T1000 (cell line): ENCODE measurements around the gene ZBTB16.

Experiments
- DNase-seq: peaks from one replicate; lab custom pipeline; 2025; ENCODE audit warnings: mixed read lengths; lab: John Stamatoyannopoulos, UW

The ZBTB16 gene

DNA sequence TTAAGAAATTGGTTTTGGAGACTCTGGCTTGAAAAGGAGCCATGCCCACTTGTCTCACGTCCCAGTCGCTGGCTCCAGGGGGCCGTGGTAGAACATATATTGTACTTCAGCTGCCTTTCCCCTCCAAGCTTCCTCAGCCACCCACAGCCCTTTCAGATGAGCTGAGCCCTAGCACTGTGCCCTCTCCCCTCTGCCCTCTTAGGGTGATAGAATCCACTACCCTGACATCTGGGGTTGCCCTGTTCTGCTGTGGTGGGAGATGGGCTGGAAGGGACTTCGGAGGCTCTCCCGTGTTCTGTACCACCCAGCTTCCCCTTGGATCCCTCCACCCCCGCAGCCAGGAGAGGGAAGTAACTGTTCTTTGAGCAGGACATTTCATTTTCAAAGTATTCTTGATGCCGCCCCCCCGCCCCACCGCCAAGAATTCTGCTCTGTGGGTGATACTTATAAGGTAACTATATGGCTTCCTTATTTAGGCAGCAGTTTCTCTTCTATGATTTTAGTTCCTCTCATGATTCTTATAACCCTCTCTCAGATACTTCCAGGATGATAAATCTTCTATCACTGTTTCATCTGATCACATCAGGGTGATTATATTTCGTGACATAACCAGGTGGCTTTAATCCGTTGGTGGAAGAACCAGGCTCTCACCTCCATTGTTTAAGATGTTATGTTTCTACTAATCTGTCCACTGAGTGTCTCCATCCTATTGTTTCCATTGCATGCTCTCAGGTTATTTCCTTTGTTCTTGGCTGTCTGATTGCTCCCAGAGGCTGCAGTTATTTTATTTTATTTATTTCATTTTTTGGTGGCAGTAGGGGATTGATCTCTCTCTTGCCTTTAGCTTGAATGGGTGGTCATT, 24.1 kb downstream of the ZBTB16 start:
- DNase-seq = no peak

DNA sequence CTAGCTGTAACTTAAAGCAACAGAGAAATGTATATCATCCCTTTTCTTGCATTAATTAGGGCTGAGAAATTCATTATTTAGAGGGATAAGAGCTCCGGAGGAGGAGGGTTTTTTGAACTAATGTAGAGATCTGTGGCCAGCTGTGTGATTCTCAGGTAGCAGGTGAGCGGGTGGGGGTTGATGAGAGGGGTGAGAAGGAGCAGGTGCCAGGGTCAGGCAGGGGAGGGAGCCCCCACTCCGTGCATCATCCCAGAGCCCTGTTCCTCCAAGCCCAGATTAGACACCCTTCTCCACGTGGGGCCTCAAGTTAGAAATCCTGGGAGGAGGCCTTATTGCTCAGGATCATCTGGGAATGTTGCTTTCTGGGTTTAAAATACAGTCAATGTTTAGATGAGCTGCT, 24.9 kb downstream of the ZBTB16 start:
- DNase-seq = no peak

DNA sequence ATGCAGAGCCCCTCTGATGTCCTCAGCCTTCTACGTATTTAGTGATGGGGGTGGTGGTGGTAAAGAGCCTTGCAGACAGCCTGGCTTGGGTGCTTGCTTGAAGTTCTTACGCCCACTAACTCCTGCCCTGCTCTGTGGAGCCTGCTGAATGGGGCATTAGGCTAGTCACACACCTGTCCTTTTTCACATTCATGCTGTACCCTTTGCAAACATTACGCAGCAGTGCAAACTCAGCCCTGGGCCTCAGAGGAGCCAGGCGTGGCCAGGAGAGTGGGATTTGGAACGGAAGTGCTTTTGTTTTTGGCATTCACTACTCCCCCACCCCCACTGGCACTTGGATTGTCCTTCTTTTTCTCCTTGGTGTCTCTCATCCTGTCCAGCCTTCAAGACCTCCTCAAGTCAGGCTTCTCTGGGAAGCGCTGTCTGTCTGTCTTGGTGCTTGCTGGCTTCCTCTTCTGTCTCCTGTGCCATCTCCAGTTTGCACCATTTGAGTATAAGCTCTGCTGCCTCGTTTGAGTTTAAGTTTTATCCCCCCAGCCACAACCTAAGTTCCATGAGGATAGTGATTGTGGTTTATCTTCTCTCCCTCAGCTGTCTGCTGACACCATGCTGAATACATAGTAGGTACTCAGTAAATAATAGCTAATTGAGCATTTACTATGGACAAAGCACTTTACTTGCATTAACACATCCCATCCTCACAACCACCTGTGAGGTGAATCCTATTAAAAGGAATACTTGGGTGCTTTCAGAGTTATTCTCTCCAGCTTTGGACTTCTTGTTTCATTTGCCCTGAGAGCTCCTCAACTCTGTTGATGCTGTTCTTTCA, 26.7 kb downstream of the ZBTB16 start:
- DNase-seq = no peak

DNA sequence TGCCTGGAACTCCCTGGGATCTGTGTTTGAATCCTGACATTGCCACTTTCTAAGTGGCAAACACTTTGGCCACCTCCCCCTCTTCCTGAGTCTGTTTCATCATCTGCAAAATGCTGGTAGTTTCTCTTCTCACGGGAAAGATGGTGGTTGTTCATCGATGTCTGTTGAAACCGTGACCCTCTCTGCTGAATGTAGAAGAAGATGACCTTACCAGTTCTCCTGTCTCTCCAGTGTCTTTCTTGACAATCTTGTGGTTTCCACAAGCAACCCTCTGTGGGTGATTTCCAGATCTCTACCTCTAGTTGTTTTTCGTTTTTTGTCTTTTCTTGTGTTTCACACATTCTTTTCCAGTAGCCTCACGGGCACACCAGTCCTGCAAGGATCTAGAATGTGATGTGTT, 27.5 kb downstream of the ZBTB16 start:
- DNase-seq = no peak

DNA sequence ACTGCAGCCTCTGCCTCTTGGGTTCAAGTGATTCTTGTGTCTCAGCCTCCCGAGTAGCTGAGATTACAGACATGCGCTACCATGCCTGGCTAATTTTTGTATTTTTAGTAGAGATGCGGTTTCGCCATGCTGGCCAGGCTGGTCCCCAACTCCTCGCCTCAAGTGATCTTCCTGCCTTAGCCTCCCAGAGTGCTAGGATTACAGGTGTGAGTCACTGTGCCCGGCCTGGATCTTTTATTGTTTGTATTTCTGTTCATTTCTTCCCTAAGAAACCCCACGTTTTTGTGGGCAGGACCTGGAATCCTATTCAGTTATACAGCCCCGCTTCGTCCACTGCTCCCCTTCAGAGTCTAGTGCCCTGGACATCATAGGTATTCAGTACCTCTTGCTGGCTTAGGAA, 28.7 kb downstream of the ZBTB16 start:
- DNase-seq = no peak

DNA sequence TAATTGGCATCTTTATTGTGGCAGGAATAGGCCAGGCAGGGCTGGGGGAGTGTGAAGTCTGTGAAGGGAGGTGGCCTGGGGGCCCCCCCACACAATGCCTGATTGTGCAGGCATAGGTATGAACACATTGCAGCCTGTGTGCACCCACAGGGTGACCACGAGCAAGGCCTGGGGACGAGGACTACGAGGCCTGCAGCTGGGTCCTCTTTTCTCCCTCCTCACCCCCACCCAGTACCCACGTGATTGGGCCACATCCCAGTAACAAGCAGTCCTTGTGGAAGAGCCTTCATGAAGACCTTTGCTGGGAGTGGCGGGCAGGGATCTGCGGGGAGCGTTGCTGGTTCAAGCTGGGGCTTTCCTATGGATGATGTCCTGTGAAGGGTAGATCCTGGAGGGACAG, 29.3 kb downstream of the ZBTB16 start:
- DNase-seq = no peak

DNA sequence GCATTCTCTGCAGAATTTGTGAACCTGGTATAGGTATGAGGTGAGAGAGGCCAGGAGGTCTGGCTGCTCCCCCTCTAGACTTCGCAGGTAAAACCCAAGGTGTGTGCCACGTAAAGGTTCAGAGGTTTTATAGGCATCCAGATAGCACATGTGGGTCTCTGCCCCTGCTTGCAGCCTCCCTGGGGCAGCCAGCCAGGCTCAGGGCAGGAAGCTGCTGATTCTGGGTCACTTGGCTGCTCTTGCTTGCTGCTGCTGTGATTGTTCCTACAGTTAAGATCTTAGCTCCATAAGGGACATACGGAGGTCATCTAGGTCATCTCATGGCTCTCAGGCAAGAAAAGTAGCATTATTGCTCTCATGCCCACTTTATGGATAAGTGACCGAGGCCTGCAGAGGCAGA, 30.2 kb downstream of the ZBTB16 start:
- DNase-seq = no peak

DNA sequence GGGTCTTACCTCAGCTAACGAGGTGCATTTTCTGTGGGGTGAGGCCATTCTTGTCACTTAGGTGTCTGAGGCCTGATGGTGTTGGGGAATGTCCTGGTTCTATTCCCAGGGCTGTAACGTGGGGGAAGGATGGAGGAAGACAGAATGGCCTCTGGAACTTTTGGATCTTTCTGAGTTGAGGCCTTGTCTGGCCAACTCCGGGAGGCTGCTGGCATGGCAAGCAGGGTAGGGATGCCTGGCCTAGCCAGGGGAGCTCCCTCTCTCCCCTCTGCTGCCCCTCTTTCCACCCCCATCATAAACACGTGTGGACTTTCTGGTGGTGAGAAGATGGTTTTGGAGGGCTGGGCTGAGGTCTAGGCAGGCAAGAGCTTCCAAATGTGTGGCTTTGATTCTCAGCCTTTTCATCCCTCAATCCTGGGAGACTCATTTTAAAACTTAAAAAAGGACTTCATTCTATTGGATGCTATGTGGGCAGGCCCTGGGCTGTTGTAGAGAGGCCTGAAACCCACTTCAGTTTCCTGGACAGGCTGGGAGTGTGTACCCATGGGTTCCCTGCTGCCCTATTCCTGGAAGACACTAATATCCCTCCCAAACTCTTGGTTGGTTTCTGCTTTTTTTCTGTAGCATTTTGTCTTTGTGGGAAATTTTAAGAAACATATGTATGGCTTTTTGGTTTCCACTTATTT, 30.9 kb downstream of the ZBTB16 start:
- no peak for DNase-seq

DNA sequence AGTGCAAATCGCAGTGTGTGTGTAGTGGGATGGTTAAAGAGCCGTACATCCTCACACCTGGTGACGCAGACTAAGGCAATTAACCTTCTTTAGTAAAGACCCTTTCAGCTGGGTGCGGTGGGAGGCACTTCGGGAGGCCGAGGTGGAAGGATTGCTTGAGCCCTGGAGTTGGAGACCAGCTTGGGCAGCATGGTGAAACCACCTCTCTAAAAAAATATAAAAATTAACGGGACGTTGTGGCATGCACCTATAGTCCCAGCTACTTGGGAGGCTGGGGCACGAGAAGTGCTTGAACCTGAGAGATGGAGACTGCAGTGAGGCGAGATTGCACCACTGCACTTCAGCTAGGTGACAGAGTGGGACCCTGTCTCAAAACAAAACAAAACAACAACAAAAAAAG, 31.5 kb downstream of the ZBTB16 start:
- DNase-seq = no peak

DNA sequence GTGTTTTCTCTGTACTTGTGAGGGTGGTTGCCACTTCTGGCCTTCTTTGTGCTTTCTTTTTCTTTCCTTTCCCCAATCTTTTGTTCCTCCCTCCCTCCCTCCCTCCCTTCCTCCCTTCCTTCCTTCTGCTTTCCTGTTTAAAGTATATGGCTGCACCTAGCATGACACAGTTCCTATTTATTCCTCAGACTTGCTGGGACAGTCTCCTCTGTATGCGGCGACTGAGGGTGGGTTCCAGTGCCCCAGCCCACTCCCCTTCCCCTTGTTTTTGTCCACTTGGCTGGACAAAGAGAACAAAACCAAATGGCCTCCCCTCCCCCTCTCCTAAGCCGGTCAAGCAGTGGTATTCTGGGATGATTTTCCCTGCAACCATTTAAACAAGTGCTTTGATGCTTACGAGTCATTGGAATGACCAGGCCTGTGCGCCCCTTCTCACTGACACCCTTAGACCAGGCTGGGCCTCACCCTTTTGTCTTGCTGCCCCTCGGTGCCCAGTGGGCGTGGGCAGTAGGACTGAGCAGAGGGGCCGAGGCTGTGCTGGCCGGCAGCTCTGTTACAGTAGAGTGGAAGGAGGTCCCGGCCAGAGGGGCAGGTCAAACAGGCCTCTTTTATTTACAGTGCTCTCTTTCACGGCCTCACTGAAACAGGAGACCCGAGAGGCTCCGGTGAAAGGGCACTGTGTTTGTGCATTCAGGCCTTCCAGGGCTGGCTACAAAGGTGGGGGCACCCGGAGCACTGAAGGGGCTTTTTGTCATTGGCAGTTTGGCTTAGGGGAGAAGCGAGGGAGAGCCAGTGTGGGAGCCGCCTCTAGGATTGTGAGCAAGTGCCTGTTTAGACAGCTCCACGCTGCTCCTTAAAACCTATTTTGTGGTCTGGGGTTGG, 32.2 kb downstream of the ZBTB16 start:
- DNase-seq = no peak

DNA sequence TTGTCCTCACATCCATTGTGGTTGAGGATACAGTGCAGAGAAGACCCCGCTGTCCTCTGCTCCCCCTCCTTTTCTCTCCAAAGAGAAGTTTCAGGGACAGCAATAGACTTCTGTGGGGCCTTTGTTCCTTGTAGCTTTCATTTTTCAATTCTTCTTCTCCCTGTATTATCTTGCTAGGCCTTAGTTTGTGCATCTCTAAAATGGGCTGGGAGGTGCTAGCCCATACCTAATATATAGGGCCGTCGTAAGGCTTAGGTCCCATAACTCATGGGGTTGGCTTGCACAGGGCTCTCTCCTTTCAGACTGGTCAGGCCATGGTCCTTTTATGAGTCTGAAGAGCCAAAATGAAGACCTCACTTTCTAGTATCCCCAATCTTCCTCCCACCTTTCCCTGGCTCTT, 33.0 kb downstream of the ZBTB16 start:
- no peak for DNase-seq

DNA sequence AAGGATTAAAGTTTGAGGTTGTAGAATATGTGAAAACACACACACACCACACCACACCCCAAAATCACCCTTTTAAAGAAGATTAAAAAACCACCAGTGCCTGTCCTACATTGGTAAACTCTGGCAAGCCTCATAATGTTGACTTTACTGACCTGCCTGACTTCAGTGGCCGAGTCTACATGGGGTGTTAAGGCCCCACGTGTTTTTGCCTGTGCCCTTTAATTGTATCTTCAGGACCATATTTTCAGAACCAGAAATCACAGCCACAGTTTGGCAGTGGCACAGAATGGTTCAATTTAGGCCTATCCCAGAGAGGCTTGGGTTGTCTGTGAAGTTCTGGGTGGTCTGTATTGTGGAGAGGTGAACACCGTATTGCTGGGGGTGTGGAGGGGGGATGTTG, 33.4 kb downstream of the ZBTB16 start:
- no peak for DNase-seq

DNA sequence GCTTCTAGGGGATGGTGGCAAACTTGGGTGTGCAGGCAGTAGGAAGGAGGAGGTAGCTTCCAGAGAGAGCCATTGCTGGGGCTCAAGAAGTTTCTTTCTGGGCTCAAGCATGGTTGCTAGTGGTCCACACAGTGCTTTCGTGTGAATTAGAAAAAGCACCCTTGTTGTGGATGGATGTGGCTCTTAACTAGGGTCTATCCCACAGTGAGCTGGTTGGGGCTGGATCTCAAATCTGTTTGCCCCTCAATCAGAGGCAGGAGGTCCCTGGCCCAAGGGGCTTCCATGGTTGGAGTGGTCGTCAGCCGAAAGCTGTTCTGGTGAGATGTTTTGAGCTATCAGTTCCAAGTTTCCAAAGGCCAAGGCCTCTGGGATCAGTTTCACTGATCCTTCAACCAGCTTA, 35.0 kb downstream of the ZBTB16 start:
- no peak for DNase-seq

DNA sequence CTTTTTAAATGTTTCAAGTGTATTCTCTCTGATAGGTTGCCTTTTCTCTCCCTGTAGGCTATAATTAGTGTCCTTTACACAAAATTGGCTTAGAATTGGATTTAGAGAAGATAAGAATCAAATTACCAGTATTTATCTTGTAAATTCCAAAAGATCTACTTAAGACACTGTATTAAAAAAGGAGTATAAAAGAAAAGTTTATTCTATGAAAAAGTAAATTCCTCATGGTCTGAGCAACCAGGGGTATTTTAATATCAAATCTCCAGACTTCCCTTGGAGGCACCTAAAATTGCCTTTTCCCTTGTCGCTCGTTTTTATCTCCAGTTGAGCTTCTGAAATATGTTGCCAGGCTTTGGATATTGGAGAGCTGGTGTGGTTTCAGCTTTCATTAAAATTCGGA, 36.4 kb downstream of the ZBTB16 start:
- no peak for DNase-seq

DNA sequence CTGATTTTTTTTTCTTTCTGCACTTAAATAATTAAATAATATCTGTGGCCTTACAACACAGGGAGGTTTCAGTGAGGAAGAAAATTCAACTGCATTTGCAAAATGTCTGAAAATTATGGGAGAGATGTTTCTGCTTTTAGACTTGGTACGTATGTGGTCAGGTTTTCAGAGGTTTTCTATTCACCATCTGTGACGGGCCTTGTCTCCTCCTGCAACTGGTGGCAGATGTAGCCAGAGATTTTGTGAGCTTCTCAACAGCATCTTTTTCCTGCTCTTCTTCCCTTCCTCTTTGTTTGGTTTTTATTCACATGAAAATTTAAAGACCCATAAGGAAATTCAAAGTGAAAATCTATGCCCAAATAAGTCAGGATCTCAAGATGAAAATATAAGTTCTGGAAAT, 38.3 kb downstream of the ZBTB16 start:
- no peak for DNase-seq

DNA sequence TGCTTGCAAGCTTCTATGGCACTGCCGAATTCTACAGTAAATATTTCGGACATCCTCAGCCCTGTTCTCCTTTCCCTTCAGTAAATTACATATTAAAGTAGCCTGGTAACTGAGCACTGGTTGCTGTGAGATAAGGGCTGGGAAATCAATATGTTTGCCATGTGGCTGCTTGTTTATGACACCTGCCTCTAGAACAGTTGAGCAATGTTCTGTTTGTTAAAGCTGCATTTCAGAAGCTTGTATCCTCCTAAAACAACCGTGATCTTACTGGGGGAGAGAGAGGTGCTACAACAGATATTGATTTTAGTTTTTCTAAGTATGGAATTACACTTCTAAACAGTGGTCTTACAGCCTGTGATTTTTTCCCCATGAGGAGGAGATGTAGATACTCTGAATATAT, 39.4 kb downstream of the ZBTB16 start:
- no peak for DNase-seq

DNA sequence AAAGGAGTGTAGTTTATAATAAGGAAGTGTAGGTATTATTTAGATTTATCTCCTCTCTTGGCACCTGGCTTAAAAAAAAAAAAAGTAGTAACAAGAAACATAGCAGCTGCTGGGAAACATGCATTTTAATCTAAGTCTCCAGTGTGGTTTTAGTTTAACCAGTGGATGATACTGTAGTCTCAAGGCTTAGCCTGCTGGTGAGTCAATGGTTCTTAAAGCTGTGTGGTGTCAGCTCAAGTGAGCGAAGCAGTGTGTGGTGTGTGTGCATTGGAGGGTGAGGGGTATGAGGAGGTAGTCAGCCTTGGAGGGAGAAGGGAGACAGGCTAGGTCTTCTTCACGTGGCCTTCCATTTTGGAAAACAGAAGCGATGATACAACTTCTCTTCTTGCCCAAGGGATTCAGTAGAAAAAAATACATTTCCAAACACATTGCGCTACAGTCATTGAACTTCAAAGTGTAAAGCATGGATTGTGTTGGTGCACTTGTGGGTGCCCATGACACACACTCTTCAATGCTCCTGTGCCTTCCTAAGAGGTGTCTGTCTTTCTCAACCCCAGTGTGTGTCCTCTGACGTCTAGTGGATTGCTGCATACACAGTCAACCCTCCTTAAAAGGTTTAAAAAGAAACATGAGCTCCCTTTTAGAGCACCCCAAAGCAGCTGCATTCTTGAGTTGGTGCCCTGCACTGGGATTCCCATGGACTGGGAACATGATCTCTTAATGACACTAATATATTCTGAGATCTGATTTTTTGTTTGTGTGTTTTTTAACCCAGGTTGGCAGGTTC, 40.1 kb downstream of the ZBTB16 start:
- DNase-seq = no peak

DNA sequence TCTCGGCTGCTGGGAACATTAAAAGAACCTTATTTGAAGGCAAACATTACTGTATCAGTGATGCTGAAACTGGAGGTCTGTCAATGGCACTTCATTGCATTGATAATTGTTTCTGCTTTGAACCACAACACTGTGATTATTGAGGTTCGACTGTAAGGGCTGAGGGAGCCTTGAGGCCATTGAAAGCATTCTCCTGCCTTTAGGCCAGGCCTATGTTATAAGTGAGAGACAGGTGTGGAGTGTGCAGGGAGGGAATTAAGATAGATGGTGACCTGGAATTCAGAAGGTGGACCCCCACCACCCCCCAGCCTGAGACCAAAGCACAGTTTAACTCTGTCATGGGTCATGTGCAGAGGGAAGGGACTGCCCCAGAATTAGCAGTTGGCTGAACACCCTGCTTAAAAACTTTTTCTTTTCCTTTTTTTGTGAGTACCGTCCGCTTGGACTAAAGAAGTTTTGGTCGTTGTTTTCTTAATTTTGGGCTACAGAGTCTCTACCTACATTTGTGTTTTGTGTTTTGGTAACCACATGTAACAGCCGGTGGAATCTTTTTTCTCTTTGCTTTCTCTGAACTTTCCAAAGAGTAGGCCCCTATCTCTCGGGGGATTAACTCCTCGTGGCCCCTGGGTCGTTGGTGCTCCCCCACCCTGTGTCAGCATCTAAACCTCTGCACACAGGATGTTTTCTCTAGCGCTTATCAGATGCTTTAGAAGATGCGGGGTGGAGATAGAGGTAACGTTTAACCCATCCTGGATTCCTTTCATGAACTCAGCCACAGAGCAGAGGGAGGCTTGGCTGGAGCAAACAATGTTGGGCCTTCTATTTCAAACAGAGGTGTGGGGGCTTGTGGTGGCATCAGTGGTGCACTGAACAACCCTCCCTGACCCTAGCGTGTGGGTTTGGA, 43.7 kb downstream of the ZBTB16 start:
- DNase-seq = no peak

DNA sequence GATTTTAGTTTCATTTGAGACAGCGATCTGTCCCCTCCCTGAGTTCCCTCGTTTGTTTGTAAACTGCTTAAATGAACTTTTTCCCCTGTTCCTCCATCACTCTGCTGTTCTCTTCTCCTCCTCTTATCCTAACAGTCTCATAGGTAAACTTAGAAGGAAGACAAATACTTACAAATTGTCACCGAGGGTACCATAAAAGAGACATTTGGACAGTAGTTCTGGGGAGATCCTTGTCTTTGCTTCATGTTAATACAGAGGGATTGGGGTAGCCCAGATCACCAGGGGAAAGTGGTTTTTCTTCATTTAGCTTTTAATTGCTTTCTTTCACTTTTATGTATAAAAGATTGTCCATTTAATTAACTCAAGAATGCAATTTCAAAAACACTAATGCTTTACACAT, 46.1 kb downstream of the ZBTB16 start:
- DNase-seq = no peak

DNA sequence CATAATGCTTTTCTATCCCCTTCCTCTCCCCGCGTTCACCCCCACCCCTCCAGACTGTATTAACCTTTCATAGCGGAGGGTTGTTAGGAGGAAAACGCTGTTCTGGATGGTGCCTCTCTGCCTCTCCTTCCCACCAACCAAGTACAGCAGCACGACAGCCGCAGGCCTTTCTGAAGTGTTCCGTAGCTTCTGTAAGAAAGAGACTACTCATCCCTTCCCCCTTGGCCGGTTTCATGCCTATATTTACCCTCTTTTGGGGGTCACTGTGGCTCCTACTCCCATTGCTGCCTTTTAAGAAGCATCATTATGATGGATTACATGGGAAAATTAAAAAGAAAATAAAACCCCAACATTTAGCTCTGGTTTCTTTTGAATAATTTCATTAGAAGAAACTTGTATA, 46.5 kb downstream of the ZBTB16 start:
- no peak for DNase-seq
